Measurements from ENCODE around the gene ROBO1.

DNA sequence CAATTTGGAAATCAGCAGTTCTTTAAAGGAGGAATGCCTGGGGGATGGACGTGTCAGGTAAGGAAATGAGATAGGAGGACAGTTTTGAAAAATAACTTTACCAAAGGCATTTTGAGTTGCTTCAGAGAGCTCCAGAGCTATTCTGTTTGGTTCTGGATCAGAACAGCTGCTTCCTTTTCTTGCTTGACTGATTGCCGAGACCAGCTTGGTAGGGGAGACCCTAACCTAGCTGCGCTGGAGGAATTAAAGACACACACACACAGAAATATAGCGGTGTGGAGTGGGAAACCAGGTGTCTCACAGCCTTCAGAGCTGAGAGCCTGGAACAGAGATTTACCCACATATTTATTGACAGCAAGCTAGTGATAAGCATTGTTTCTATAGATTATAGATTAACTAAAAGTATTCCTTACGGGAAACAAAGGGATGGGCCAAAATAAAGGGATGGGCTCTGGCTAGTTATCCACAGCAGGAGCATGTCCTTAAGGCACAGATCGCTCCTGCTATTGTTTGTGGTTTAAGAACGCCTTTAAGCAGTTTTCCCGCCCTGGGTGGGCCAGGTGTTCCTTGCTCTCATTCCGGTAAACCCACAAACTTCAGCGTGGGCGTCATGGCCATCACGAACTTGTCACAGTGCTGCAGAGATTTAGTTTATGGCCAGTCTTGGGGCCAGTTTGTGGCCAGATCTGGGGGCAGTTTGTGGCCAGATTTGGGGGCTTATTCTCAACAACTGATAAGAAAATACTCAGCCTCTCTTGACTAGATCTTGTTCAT lies 556.0 kb downstream of the ROBO1 start:
- TF ChIP-seq, protein P1, sequence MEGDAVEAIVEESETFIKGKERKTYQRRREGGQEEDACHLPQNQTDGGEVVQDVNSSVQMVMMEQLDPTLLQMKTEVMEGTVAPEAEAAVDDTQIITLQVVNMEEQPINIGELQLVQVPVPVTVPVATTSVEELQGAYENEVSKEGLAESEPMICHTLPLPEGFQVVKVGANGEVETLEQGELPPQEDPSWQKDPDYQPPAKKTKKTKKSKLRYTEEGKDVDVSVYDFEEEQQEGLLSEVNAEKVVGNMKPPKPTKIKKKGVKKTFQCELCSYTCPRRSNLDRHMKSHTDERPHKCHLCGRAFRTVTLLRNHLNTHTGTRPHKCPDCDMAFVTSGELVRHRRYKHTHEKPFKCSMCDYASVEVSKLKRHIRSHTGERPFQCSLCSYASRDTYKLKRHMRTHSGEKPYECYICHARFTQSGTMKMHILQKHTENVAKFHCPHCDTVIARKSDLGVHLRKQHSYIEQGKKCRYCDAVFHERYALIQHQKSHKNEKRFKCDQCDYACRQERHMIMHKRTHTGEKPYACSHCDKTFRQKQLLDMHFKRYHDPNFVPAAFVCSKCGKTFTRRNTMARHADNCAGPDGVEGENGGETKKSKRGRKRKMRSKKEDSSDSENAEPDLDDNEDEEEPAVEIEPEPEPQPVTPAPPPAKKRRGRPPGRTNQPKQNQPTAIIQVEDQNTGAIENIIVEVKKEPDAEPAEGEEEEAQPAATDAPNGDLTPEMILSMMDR (IDR thresholded peaks at IDR 0.05), result no peak
- TF ChIP-seq EZH2 (IDR thresholded peaks at IDR 0.05; ENCODE audit: borderline replicate concordance, insufficient read depth, low read depth, low read length, poor library complexity, severe bottlenecking), result no peak

Data from B cell (primary cell).